HCT116 (cell line): Measurements from ENCODE around the gene MCF2L.

Source experiments
- EZH2 ChIP-seq: fragments of 200-600 bp; sonication (generic); IDR thresholded peaks from 2 replicates; pipeline ENCODE4 v1.6.1; 2017; ENCODE audit warnings: antibody characterized with exemption, mixed run types
- FOSL1 ChIP-seq: IDR thresholded peaks from 2 replicates; pipeline ENCODE4 v1.6.1; 2012; ENCODE audit warnings: low read depth
- JUND ChIP-seq: IDR thresholded peaks from 2 replicates; pipeline ENCODE4 v1.6.1; 2012
- POLR2A ChIP-seq: IDR thresholded peaks from 2 replicates; pipeline ENCODE4 v1.7.0; 2011; ENCODE audit warnings: borderline replicate concordance; ENCODE audit not compliant: insufficient read depth, insufficient read length; ENCODE audit errors: extremely low read depth
- RAD21 ChIP-seq: IDR thresholded peaks from 2 replicates; pipeline ENCODE4 v1.6.1; 2012; ENCODE audit warnings: low read depth, mild to moderate bottlenecking
- SP1 ChIP-seq: IDR thresholded peaks from 2 replicates; pipeline ENCODE4 v1.6.1; 2012; ENCODE audit warnings: low read depth
- ZNF274 ChIP-seq: fragments of 200-500 bp; sonication (Bioruptor generic); IDR thresholded peaks from 2 replicates; pipeline ENCODE4 v1.6.1; 2014; ENCODE audit warnings: mild to moderate bottlenecking, low read depth, low read length, inconsistent platforms
- TF ChIP-seq, protein P1 (sequence below), 3 experiments: fragments of 200-600 bp in 1 of 3; sonication (generic) in 1 of 3; IDR thresholded peaks in 2 of 3; conservative IDR thresholded peaks in 1 of 3; 2 replicates each; pipeline ENCODE4 v1.5.1; 2012 to 2017; ENCODE audit warnings: low read depth in 2 of 3, low read length in 2 of 3, antibody characterized with exemption in 1 of 3, borderline replicate concordance in 1 of 3, control low read depth in 1 of 3, mild to moderate bottlenecking in 1 of 3, mixed read lengths in 1 of 3, mixed run types in 1 of 3, moderate library complexity in 1 of 3; ENCODE audit not compliant: insufficient read depth in 1 of 3
- TF ChIP-seq, protein P2 (sequence below): IDR thresholded peaks from 2 replicates; pipeline ENCODE4 v1.6.1; 2012

DNA sequence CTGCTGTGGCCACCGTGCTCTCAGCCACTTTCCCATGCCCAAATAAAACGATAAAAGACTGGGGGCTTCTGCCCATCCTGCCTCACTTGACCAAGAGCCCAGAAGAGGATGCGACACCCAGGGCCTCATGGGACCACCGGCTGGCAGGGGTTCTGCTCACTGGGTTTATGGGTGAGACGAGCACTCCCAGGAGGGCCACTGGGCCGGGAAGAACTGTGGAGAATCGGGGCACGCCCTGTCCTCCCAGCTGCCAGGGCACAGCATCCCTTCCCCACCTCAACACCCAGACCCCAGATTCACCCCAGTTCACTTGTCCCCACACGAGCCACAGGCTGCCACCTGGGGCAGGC lies 148.9 kb downstream of the MCF2L start:
- no peak for TF ChIP-seq RAD21
- no peak for TF ChIP-seq EZH2
- no peak for TF ChIP-seq SP1
- TF ChIP-seq, protein P1, sequence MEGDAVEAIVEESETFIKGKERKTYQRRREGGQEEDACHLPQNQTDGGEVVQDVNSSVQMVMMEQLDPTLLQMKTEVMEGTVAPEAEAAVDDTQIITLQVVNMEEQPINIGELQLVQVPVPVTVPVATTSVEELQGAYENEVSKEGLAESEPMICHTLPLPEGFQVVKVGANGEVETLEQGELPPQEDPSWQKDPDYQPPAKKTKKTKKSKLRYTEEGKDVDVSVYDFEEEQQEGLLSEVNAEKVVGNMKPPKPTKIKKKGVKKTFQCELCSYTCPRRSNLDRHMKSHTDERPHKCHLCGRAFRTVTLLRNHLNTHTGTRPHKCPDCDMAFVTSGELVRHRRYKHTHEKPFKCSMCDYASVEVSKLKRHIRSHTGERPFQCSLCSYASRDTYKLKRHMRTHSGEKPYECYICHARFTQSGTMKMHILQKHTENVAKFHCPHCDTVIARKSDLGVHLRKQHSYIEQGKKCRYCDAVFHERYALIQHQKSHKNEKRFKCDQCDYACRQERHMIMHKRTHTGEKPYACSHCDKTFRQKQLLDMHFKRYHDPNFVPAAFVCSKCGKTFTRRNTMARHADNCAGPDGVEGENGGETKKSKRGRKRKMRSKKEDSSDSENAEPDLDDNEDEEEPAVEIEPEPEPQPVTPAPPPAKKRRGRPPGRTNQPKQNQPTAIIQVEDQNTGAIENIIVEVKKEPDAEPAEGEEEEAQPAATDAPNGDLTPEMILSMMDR (IDR thresholded peaks at IDR 0.05 in 2 of 3, conservative IDR thresholded peaks at IDR 0.05 in 1 of 3; ENCODE audit: borderline replicate concordance in 1 of 3, insufficient read depth in 1 of 3, low read depth in 2 of 3, low read length in 2 of 3) = no peak
- no peak for TF ChIP-seq ZNF274
- TF ChIP-seq FOSL1 = no peak
- no peak for TF ChIP-seq POLR2A
- TF ChIP-seq JUND = no peak
- TF ChIP-seq, protein P2, sequence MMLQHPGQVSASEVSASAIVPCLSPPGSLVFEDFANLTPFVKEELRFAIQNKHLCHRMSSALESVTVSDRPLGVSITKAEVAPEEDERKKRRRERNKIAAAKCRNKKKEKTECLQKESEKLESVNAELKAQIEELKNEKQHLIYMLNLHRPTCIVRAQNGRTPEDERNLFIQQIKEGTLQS = no peak
